A673 (cell line): ENCODE results near the gene DDIT4L.

ENCODE experiments used
- EZH2 ChIP-seq: fragments of 200-600 bp; sonication (generic); IDR thresholded peaks from 2 replicates; pipeline ENCODE4 v1.6.1; 2017; ENCODE audit warnings: borderline replicate concordance, low read depth, mild to moderate bottlenecking, mixed read lengths, antibody characterized with exemption, low read length; ENCODE audit not compliant: poor library complexity, severe bottlenecking
- TF ChIP-seq, protein P1 (sequence below): fragments of 300-800, 200-600 bp; sonication (generic); conservative IDR thresholded peaks from 2 replicates; pipeline ENCODE4 v1.5.1; 2017; ENCODE audit warnings: low read depth, mild to moderate bottlenecking, antibody characterized with exemption, low read length, moderate library complexity, mixed read lengths

DNA sequence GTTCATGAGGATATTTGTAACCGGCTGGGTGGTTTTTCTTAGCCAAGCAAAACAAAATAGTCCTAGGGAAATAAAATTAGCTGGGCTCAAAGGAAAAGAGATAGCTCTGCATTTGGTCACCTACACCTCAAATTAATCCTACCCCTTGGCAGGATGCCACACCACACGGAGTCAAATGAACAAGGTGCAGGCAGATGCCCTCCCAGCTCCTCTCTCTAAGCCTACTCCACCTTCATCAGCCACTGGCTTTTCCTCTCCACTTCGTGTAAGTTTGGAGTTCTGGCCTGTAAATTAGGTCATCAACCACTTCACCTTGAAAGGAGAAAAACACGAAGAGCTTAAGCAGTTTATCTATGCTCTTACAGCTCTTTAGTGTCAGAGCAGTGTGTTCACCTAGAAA is 1.4 kb downstream of the DDIT4L start:
- TF ChIP-seq, protein P1, sequence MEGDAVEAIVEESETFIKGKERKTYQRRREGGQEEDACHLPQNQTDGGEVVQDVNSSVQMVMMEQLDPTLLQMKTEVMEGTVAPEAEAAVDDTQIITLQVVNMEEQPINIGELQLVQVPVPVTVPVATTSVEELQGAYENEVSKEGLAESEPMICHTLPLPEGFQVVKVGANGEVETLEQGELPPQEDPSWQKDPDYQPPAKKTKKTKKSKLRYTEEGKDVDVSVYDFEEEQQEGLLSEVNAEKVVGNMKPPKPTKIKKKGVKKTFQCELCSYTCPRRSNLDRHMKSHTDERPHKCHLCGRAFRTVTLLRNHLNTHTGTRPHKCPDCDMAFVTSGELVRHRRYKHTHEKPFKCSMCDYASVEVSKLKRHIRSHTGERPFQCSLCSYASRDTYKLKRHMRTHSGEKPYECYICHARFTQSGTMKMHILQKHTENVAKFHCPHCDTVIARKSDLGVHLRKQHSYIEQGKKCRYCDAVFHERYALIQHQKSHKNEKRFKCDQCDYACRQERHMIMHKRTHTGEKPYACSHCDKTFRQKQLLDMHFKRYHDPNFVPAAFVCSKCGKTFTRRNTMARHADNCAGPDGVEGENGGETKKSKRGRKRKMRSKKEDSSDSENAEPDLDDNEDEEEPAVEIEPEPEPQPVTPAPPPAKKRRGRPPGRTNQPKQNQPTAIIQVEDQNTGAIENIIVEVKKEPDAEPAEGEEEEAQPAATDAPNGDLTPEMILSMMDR: no peak
- TF ChIP-seq EZH2: no peak
